ENCODE measurements around the gene PHF3. TPM values are rescaled to one million over a fixed set of nuclear protein-coding genes. Genes with fewer than 3 reads are reported as not detected.

PHF3 gene
- polyA plus RNA-seq, 1 experiment, result 26.6 TPM

DNA sequence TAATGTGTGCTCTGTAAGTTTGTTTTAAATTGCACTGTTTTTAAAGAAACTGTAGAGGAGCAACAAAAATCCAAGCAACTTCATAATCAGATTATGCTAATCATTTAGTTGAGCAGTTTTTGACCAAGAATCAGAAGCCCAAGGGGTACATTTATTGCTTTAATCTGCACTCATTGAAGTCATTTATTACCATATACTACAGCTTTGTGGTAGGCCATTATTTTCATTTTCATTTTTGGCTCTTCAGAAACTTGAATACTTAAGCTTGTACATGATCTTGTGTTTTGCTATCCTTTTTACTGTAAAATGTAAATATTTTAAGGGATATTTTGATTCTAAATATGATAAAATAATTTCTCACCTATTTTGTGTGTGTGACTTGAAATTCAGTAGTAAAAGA is 78.5 kb downstream of the PHF3 start:
- TF ChIP-seq, protein P1, sequence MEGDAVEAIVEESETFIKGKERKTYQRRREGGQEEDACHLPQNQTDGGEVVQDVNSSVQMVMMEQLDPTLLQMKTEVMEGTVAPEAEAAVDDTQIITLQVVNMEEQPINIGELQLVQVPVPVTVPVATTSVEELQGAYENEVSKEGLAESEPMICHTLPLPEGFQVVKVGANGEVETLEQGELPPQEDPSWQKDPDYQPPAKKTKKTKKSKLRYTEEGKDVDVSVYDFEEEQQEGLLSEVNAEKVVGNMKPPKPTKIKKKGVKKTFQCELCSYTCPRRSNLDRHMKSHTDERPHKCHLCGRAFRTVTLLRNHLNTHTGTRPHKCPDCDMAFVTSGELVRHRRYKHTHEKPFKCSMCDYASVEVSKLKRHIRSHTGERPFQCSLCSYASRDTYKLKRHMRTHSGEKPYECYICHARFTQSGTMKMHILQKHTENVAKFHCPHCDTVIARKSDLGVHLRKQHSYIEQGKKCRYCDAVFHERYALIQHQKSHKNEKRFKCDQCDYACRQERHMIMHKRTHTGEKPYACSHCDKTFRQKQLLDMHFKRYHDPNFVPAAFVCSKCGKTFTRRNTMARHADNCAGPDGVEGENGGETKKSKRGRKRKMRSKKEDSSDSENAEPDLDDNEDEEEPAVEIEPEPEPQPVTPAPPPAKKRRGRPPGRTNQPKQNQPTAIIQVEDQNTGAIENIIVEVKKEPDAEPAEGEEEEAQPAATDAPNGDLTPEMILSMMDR (IDR thresholded peaks at IDR 0.05; ENCODE audit: low read depth, low read length), result no peak
- no peak overlapping the region for H3K27ac ChIP-seq (ENCODE audit: low read depth, low read length)
- no peaks in the 10 kb centered on the region for H3K27me3 ChIP-seq (ENCODE audit: control insufficient read depth, insufficient read depth, low read length)
- ChIA-PET CTCF (interaction anchor here (1.1 kb wide), 1 partner anchor 361 kb away, joined by 3 read pairs; no protein-coding TSS in a partner anchor), POLR2A (no interaction called here)
- H3K4me3 ChIP-seq (ENCODE audit: low read depth, low read length), result no peak overlapping the region
- no peak for DNase-seq (ENCODE audit: low read depth, low spot score)
- H3K9me3 ChIP-seq (ENCODE audit: control insufficient read depth, insufficient read depth, low read length), result no peaks in the 10 kb centered on the region

DNA sequence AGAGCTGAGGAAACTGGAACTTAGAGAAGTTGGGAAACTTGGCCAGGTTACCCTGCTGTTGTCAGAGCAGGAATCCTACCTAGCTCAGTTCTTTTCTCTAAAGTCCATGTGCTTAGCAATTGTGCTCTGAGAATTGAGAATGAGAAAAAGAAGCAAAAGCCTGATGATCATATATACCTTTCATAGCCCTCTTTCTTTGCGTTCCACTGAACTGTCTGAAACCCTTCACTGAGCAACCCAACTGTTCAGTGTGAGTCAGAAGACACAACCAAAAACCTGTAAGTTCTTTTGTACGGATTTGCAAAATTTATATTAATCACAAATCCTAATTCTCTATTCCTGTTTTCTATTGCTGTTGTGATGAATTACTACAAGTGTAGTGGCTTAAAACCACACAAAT is 80.6 kb downstream of the PHF3 start:
- Histone ChIP-seq H3K9me3 (ENCODE audit: control insufficient read depth, insufficient read depth, low read length) (no peaks in the 10 kb centered on the region), H3K27me3 (ENCODE audit: control insufficient read depth, insufficient read depth, low read length) (no peaks in the 10 kb centered on the region), H3K4me3 (ENCODE audit: low read depth, low read length) (no peak overlapping the region), H3K27ac (ENCODE audit: low read depth, low read length) (no peak overlapping the region)
- TF ChIP-seq, protein P1 (IDR thresholded peaks at IDR 0.05; ENCODE audit: low read depth, low read length), result no peak
- no peak for DNase-seq (ENCODE audit: low read depth, low spot score)
- POLR2A ChIA-PET, result no interaction called here
- CTCF ChIA-PET, result interaction anchor here (1.3 kb wide), 1 partner anchor 142 kb away, joined by 3 read pairs; no protein-coding TSS in a partner anchor

DNA sequence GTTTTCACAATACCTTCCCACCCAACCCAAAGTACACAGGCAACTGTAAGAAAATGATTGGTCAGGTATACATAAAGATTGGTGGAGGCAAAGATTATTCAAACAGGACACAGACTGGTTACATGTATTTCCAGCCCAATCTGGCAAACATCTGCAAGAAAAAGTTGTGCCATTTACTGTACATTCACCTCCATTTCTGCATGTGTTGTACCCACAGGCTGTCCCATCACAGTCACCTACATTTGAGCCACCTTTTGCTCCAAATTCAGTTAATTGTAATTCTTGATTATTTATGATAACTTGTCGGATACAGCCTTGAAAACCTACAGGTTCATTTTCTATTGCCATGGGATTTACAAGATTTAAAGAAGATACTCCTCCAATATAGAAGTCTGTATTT is 85.6 kb downstream of the PHF3 start:
- CTCF ChIA-PET, result no interaction called here
- Histone ChIP-seq H3K27ac (ENCODE audit: low read depth, low read length) (no peak overlapping the region), H3K9me3 (ENCODE audit: control insufficient read depth, insufficient read depth, low read length) (no peaks in the 10 kb centered on the region), H3K27me3 (ENCODE audit: control insufficient read depth, insufficient read depth, low read length) (no peaks in the 10 kb centered on the region), H3K4me3 (ENCODE audit: low read depth, low read length) (no peak overlapping the region)
- TF ChIP-seq, protein P1 (IDR thresholded peaks at IDR 0.05; ENCODE audit: low read depth, low read length), result no peak
- DNase-seq (ENCODE audit: low read depth, low spot score), result no peak
- POLR2A ChIA-PET, result no interaction called here

- ChIA-PET POLR2A (no interaction called here), CTCF (interaction anchor here (1.2 kb wide), 1 partner anchor 126 kb away, joined by 4 read pairs; no protein-coding TSS in a partner anchor)
- H3K4me3 ChIP-seq (ENCODE audit: low read depth, low read length), result no peak overlapping the region
- no peak for DNase-seq (ENCODE audit: low read depth, low spot score)
- TF ChIP-seq, protein P1 (IDR thresholded peaks at IDR 0.05; ENCODE audit: low read depth, low read length), result no peak
- no peak overlapping the region for H3K27ac ChIP-seq (ENCODE audit: low read depth, low read length)
- no peaks in the 10 kb centered on the region for H3K27me3 ChIP-seq (ENCODE audit: control insufficient read depth, insufficient read depth, low read length)
- H3K9me3 ChIP-seq (ENCODE audit: control insufficient read depth, insufficient read depth, low read length), result no peaks in the 10 kb centered on the region
Observed at GRCh38 chr6:63724721-63725120, 89.1 kb downstream of the PHF3 start.

DNA sequence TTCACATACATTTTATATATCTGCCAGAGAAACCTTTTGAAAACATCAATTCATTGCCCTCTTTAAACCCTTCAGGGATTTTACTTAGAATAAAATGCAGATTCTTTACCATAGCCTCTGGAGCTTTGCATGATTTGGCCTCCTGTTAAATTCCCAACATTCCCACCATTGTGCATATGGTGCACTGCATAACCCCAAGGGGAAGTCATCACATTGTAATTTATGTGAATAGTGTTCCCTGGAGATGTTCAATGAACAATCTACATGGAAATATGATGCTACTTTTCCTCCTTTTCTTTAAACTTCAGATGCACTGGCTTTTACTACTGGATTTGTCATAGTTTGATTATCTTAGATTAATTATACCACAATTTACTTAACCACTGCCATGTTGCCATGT is 94.7 kb downstream of the PHF3 start:
- TF ChIP-seq, protein P1 (IDR thresholded peaks at IDR 0.05; ENCODE audit: low read depth, low read length), result no peak
- Histone ChIP-seq H3K27ac (ENCODE audit: low read depth, low read length) (no peak overlapping the region), H3K9me3 (ENCODE audit: control insufficient read depth, insufficient read depth, low read length) (no peaks in the 10 kb centered on the region), H3K27me3 (ENCODE audit: control insufficient read depth, insufficient read depth, low read length) (no peaks in the 10 kb centered on the region), H3K4me3 (ENCODE audit: low read depth, low read length) (no peak overlapping the region)
- CTCF ChIA-PET, result no interaction called here
- POLR2A ChIA-PET, result no interaction called here
- DNase-seq (ENCODE audit: low read depth, low spot score), result no peak
